ENCODE results near the gene NWD2. TPM values are rescaled to one million over a fixed set of nuclear protein-coding genes. Genes with fewer than 3 reads are reported as not detected.

The NWD2 gene
- total and polyA plus RNA-seq, 10 of the 15 experiments (the other 5 are each of a cell fraction or from before 2014, with no cell fraction given), result not detected

DNA sequence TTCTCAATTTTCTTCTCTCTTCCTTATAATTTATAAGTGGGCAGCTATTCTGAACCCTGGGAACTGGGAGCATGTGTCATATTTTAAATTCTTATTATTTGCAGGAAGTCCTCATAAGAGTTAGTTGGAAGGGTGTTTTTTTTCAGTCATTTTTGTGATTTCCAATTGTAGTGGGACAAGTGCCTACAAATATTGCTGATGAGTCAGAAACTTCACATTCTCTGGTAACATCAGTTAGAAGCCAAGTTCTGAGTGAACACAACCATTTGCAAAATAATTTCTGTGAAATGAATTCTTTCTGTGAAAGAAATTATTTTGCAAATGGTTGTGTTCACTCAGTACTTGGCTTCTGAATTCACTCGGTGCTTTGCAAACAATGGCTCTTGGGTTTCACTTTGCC, 20.8 kb upstream of the NWD2 start:
- in situ Hi-C loops (cut with MboI) (no loop called here), intact Hi-C loops (cut with micrococcal nuclease; ENCODE audit: unreplicated experiment) (no loop called here)
- Histone ChIP-seq H4K20me1 (ENCODE audit: control insufficient read depth, insufficient read depth) (no peaks in the 10 kb centered on the region), H3K4me3 (no peak overlapping the region), H3K9me3 (replicated peaks; ENCODE audit: control insufficient read depth, insufficient read depth, low read length) (no peaks in the 10 kb centered on the region), H3K27ac (ENCODE audit: control insufficient read depth, insufficient read depth) (no peak overlapping the region), H2AFZ (ENCODE audit: control insufficient read depth, low read depth, low read length) (no peak overlapping the region), H3K9ac (ENCODE audit: control insufficient read depth, insufficient read depth, low read length) (no peak overlapping the region), H3K4me1 (ENCODE audit: control insufficient read depth, insufficient read depth, low read length) (no peaks in the 10 kb centered on the region), H3K4me2 (ENCODE audit: control insufficient read depth, insufficient read depth) (no peak overlapping the region), H3K36me3 (ENCODE audit: control insufficient read depth in 2 of 2, insufficient read depth in 2 of 2, low read length in 1 of 2) (no peaks in the 10 kb centered on the region), H3K27me3 (replicated peaks in 1 of 2; ENCODE audit: control insufficient read depth in 2 of 2, insufficient read depth in 2 of 2, low read length in 1 of 2) (no peaks in the 10 kb centered on the region), H3K79me2 (ENCODE audit: control insufficient read depth, insufficient read depth, low read length) (no peaks in the 10 kb centered on the region)
- no TSS peak for BruUV-seq (replicated peaks)
- TF ChIP-seq, protein P1, sequence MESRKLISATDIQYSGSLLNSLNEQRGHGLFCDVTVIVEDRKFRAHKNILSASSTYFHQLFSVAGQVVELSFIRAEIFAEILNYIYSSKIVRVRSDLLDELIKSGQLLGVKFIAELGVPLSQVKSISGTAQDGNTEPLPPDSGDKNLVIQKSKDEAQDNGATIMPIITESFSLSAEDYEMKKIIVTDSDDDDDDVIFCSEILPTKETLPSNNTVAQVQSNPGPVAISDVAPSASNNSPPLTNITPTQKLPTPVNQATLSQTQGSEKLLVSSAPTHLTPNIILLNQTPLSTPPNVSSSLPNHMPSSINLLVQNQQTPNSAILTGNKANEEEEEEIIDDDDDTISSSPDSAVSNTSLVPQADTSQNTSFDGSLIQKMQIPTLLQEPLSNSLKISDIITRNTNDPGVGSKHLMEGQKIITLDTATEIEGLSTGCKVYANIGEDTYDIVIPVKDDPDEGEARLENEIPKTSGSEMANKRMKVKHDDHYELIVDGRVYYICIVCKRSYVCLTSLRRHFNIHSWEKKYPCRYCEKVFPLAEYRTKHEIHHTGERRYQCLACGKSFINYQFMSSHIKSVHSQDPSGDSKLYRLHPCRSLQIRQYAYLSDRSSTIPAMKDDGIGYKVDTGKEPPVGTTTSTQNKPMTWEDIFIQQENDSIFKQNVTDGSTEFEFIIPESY (IDR thresholded peaks at IDR 0.05), result no peak
- no peak for TF ChIP-seq EED (IDR thresholded peaks at IDR 0.05; ENCODE audit: low read depth)
- TF ChIP-seq CREB1 (IDR thresholded peaks at IDR 0.05; ENCODE audit: low read depth), result no peak
- TF ChIP-seq CEBPB (IDR thresholded peaks at IDR 0.05; ENCODE audit: borderline replicate concordance in 1 of 2, low read depth in 2 of 2, low read length in 2 of 2), result no peak
- no peak for TF ChIP-seq ZNF207 (IDR thresholded peaks at IDR 0.05; ENCODE audit: borderline replicate concordance)
- no peak for TF ChIP-seq RUNX3 (IDR thresholded peaks at IDR 0.05; ENCODE audit: low read length)
- no peak for TF ChIP-seq NFYA (IDR thresholded peaks at IDR 0.05; ENCODE audit: borderline replicate concordance, low read depth, low read length)
- TF ChIP-seq MTA2 (IDR thresholded peaks at IDR 0.05; ENCODE audit: low read depth), result no peak
- TF ChIP-seq, protein P2, sequence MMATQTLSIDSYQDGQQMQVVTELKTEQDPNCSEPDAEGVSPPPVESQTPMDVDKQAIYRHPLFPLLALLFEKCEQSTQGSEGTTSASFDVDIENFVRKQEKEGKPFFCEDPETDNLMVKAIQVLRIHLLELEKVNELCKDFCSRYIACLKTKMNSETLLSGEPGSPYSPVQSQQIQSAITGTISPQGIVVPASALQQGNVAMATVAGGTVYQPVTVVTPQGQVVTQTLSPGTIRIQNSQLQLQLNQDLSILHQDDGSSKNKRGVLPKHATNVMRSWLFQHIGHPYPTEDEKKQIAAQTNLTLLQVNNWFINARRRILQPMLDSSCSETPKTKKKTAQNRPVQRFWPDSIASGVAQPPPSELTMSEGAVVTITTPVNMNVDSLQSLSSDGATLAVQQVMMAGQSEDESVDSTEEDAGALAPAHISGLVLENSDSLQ (IDR thresholded peaks at IDR 0.05), result no peak
- TF ChIP-seq, protein P3, sequence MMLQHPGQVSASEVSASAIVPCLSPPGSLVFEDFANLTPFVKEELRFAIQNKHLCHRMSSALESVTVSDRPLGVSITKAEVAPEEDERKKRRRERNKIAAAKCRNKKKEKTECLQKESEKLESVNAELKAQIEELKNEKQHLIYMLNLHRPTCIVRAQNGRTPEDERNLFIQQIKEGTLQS (IDR thresholded peaks at IDR 0.05; ENCODE audit: borderline replicate concordance, extremely low read depth, low read depth, low read length), result no peak
- ChIA-PET RAD21 (ENCODE audit: unreplicated experiment) (no interaction called here), CTCF (no interaction called here), SMC1A (ENCODE audit: uncharacterized antibody, unreplicated experiment) (no interaction called here), POLR2A (no interaction called here)
- WGBS (ENCODE audit: insufficient coverage, insufficient replicate concordance, low lambda C conversion rate, missing lambda C conversion rate), result 100% methylated on average over 1 of the region's 1 CpG
- DNase-seq (ENCODE audit: low read depth, low spot score) (no peak), ATAC-seq (no peak), FAIRE-seq (no peak)
